ENCODE results near the gene POU6F2.

The POU6F2 gene

DNA sequence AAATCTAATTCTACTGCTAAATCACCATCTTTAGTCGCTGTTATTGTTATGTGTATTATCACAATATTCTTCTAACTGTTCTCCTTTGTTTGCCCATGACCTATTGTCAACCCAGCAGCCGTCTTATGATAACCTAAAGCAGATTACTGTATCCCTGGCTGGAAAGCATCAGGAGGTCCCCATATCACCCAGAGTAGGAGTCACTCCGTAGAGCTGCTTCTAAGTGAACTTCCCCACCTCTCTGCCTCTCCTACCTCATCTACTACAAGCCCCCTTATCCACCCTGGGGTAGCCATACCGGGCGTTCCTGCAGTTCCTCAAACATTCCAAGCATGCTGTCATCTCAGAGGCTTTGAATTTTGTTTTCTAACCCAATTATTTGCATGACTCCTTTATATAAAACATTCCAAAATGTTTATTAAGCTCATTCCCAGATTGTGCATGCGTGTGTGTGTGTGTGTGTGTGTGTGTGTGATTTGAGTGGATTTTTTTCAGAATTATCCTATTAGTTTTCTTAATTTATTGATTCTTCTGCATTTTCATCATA, 39.7 kb downstream of the POU6F2 start:
- TF ChIP-seq, protein P1, sequence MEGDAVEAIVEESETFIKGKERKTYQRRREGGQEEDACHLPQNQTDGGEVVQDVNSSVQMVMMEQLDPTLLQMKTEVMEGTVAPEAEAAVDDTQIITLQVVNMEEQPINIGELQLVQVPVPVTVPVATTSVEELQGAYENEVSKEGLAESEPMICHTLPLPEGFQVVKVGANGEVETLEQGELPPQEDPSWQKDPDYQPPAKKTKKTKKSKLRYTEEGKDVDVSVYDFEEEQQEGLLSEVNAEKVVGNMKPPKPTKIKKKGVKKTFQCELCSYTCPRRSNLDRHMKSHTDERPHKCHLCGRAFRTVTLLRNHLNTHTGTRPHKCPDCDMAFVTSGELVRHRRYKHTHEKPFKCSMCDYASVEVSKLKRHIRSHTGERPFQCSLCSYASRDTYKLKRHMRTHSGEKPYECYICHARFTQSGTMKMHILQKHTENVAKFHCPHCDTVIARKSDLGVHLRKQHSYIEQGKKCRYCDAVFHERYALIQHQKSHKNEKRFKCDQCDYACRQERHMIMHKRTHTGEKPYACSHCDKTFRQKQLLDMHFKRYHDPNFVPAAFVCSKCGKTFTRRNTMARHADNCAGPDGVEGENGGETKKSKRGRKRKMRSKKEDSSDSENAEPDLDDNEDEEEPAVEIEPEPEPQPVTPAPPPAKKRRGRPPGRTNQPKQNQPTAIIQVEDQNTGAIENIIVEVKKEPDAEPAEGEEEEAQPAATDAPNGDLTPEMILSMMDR (IDR thresholded peaks at IDR 0.05; ENCODE audit: low read depth, low read length): no peak
- no peak overlapping the region for H3K4me3 ChIP-seq (ENCODE audit: low read depth, low read length)

DNA sequence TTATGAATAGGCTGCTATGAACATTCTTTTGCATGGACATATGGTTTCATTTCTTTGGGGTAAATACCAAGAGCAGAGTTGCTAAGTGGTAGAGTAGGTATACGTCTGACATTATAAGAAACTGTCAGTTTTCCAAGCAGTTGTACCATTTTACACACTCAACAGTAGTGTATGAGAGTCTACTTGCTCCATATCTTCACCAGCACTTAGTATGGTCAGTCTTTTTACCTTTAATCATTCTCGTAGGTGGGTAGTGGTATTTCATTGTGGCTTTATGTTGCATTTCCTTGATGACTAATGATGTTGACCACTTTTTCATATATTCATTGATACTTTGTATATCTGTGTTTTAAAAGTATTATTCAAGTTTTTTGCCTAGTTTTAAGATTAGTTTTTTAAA, 45.1 kb downstream of the POU6F2 start:
- no peak overlapping the region for H3K4me3 ChIP-seq (ENCODE audit: low read depth, low read length)
- TF ChIP-seq, protein P1 (IDR thresholded peaks at IDR 0.05; ENCODE audit: low read depth, low read length): no peak

DNA sequence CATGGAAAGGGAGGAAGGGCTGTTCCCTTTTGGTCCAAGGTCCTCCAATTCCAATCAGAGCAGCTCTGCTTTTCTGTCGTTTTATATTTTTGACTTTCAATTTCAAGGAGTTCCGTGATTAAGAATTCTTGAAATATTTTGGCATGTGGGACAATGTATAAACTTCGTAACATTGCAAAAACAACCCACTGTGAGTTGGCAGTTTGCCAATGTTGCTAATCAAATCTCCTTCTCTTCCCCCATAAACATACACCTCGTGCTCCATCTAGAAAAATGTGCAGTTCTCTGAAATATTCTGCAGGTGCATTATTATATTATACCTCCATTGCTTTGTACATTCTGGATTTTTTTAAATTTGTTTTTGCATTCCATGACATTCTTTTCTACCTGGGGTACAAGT, 49.8 kb downstream of the POU6F2 start:
- TF ChIP-seq, protein P1 (IDR thresholded peaks at IDR 0.05; ENCODE audit: low read depth, low read length): no peak
- H3K4me3 ChIP-seq (ENCODE audit: low read depth, low read length): no peak overlapping the region

DNA sequence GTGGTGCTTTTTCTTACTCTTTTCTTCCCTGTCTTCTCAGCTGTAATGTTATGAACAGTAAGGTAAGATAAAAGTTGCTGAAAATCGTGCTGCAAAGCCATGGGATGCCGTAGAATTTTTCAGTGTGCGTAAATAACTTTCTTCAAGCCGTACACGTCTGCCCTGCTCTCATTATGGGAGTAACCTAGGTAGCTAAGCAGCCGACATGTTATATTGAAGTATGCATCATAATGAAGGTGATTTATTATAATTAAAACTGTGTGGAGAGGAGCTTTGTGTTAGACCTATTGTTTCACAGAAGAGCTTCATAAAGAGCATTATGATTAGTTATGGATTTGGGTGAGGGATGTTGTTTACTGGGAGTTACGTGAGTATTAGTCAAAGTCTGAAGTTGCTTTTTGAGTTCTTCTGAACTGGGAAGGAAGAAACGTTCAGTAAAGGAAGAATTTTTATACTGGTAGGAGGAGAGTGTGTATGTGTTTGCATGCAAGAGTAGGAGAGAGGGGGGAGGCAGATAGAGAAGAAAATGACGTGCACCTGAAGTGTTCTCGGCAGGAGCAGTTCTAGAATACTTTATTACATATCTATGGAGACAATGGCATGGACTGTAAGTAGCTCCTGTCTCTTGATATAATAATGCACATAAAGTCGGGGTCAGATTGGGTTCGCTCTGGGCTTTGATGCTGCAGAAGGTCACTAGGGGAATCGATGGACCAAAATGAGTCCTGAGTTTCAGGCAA, 56.3 kb downstream of the POU6F2 start:
- TF ChIP-seq, protein P1 (IDR thresholded peaks at IDR 0.05; ENCODE audit: low read depth, low read length): no peak
- no peak overlapping the region for H3K4me3 ChIP-seq (ENCODE audit: low read depth, low read length)

DNA sequence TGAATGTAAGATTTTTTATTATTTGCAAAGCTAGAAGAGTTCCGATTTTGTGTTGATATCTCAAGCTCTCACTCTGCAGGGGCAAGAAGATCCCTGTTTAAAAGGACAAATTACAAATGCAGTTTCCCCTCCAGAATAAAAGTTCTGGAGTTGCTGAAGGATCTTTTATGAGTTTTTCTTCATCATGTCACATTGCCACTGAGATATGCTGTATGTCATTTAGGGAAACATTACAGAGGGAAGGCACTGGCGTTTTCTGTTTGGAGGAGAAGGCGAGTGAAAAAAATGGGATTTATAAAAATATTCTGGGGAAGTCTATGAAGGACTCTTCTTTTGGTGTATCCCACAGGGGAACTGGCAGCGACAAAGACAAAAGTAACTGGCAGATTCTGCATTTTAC, 57.4 kb downstream of the POU6F2 start:
- TF ChIP-seq, protein P1 (IDR thresholded peaks at IDR 0.05; ENCODE audit: low read depth, low read length): no peak
- H3K4me3 ChIP-seq (ENCODE audit: low read depth, low read length): no peak overlapping the region

DNA sequence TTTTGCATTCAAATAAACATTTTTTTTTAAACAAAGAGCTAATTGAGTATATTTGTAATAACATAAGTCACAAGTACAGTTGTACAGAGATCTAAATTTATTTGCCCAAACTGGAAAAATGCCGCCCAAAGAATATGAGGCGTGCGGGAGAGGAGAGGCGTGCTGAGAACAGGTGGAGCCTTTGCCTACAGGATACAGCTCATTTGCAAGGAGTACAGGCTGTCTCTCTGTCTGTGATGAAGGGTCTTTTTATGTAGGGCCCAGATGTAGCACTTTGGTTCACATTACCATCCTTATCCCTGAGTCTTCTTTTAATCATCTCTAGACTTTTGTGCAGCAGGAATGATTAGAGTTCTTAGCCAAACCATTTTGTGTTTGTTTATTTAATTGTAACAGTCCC, 58.2 kb downstream of the POU6F2 start:
- H3K4me3 ChIP-seq (ENCODE audit: low read depth, low read length): no peak overlapping the region
- TF ChIP-seq, protein P1 (IDR thresholded peaks at IDR 0.05; ENCODE audit: low read depth, low read length): no peak

DNA sequence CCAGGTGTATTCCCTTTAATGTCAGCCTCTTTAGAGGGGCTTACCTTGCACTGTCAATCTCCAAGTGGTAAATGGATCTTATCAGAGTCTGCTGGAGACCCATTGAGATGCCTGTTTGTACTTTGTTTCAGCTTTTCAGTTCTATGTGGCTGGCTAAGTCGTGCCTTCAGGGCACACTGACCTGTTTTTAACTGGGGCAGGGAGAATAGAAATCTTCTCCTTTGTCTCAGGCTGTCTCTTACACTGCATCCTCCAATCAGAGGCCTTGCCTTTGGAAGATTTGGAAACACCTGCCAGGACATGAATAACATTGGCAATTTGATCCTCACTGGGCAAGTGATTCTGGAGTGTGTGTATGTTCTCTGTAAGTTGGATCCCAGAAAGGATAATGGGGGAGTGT, 65.0 kb downstream of the POU6F2 start:
- H3K4me3 ChIP-seq (ENCODE audit: low read depth, low read length): no peak overlapping the region
- TF ChIP-seq, protein P1 (IDR thresholded peaks at IDR 0.05; ENCODE audit: low read depth, low read length): no peak

Data from WI38 (cell line).